D721Med (cell line): ENCODE results near the gene CX3CL1.
"Not testable (repeated sequence)": the region's sequence is repeated elsewhere in the genome, so short reads cannot be mapped to it uniquely, and the experiment has no call there.

Experiments
- DNase-seq: peaks from one replicate; pipeline ENCODE4 v3.0.0; 2011; ENCODE audit warnings: low spot score; ENCODE audit not compliant: insufficient read length
- FAIRE-seq: peaks from 2 replicates; lab custom pipeline; 2011; peaks lifted over from hg19 to GRCh38; lab: Jason Lieb, UNC
- CTCF ChIP-seq: IDR thresholded peaks from 2 replicates; pipeline ENCODE4 v1.5.1; 2012; ENCODE audit warnings: mild to moderate bottlenecking, control low read depth; ENCODE audit not compliant: insufficient read depth; ENCODE audit errors: missing control alignments

Gene CX3CL1

GRCh38 chr16:57341062-57341440 is 31.2 kb upstream of the CX3CL1 start:
- no peak for TF ChIP-seq CTCF
- no peak for DNase-seq
- FAIRE-seq, result no peak

- no peak for TF ChIP-seq CTCF
Observed at GRCh38 chr16:57341441-57342303, 30.6 kb upstream of the CX3CL1 start.

GRCh38 chr16:57342606-57343005 is 29.7 kb upstream of the CX3CL1 start:
- not testable (repeated sequence) for DNase-seq, FAIRE-seq

More at GRCh38 chr16:57341441-57342303, 30.6 kb upstream of the CX3CL1 start:
- DNase-seq (no peak), FAIRE-seq (no peak)

- no peak for TF ChIP-seq CTCF
- DNase-seq, result no peak
- FAIRE-seq, result no peak
Observed at GRCh38 chr16:57343221-57343620, 29.1 kb upstream of the CX3CL1 start.

GRCh38 chr16:57344094-57344493 is 28.2 kb upstream of the CX3CL1 start:
- FAIRE-seq, DNase-seq: not testable (repeated sequence)

GRCh38 chr16:57345021-57345420 is 27.3 kb upstream of the CX3CL1 start:
- no peak for FAIRE-seq

GRCh38 chr16:57345666-57346204 is 26.6 kb upstream of the CX3CL1 start:
- no peak for FAIRE-seq
- no peak for TF ChIP-seq CTCF
- no peak for DNase-seq

More at GRCh38 chr16:57345021-57345420, 27.3 kb upstream of the CX3CL1 start:
- DNase-seq, result no peak
- no peak for TF ChIP-seq CTCF

- TF ChIP-seq CTCF, result no peak
- DNase-seq (no peak), FAIRE-seq (no peak)
Observed at GRCh38 chr16:57347858-57348257, 24.4 kb upstream of the CX3CL1 start.
